ENCODE measurements around the gene PECR. TPM values are rescaled to one million over a fixed set of nuclear protein-coding genes. Genes with fewer than 3 reads are reported as not detected.
"Not testable (repeated sequence)": the region's sequence is repeated elsewhere in the genome, so short reads cannot be mapped to it uniquely, and the experiment has no call there.

PECR gene
- total and polyA plus RNA-seq, 4 donors: 10.6 to 25.9 (median 13.4) TPM

DNA sequence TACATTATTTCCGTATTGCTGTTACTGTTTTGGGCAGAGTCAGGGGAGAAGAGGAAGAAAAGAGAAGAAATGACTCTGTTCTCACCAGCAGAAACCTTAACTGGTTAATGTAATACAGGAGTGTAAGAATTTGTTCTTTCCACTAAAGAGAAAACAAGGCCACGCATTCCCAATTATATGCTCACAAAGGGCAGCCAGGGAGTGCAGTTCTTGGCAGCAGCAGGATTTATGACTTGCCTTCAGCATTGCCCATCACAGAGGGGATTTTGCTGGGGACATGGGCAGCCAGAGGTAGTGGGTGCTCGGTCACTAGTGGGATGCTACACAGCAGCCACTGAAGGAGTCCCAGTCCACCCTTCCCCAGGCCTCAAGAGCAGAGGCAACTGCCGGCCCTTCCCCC, 86.7 kb downstream of the PECR start:
- no peak overlapping the region for H3K9ac ChIP-seq (ENCODE audit: insufficient read depth in 1 of 2, low read length in 2 of 2)
- H3K27ac ChIP-seq (ENCODE audit: low read depth in 1 of 2, low read length in 1 of 2): no peak overlapping the region
- H3K4me3 ChIP-seq: no peak overlapping the region
- TF ChIP-seq, protein P1, sequence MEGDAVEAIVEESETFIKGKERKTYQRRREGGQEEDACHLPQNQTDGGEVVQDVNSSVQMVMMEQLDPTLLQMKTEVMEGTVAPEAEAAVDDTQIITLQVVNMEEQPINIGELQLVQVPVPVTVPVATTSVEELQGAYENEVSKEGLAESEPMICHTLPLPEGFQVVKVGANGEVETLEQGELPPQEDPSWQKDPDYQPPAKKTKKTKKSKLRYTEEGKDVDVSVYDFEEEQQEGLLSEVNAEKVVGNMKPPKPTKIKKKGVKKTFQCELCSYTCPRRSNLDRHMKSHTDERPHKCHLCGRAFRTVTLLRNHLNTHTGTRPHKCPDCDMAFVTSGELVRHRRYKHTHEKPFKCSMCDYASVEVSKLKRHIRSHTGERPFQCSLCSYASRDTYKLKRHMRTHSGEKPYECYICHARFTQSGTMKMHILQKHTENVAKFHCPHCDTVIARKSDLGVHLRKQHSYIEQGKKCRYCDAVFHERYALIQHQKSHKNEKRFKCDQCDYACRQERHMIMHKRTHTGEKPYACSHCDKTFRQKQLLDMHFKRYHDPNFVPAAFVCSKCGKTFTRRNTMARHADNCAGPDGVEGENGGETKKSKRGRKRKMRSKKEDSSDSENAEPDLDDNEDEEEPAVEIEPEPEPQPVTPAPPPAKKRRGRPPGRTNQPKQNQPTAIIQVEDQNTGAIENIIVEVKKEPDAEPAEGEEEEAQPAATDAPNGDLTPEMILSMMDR (IDR thresholded peaks at IDR 0.05; ENCODE audit: control extremely low read depth, extremely low read depth): no peak
- H3K36me3 ChIP-seq (ENCODE audit: control insufficient read depth in 4 of 4, insufficient read depth in 4 of 4, low read length in 4 of 4): peaks cover 0 to 4% (median 2%) of the 10 kb centered on the region in 4 donors
- no peak for DNase-seq
- WGBS, 2 donors: 82 to 94% methylated on average over 4 of the region's 4 CpGs
- H3K27me3 ChIP-seq (ENCODE audit: control insufficient read depth in 3 of 3, insufficient read depth in 3 of 3, low read length in 2 of 3): no peaks in the 10 kb centered on the region
- no peaks in the 10 kb centered on the region for H3K4me1 ChIP-seq (ENCODE audit: control insufficient read depth in 5 of 5, insufficient read depth in 5 of 5, low read length in 5 of 5)
- ATAC-seq (ENCODE audit: insufficient read depth, low FRiP score): no peak
- no peaks in the 10 kb centered on the region for H3K9me3 ChIP-seq (ENCODE audit: control insufficient read depth in 4 of 4, insufficient read depth in 3 of 4, low read length in 3 of 4)

DNA sequence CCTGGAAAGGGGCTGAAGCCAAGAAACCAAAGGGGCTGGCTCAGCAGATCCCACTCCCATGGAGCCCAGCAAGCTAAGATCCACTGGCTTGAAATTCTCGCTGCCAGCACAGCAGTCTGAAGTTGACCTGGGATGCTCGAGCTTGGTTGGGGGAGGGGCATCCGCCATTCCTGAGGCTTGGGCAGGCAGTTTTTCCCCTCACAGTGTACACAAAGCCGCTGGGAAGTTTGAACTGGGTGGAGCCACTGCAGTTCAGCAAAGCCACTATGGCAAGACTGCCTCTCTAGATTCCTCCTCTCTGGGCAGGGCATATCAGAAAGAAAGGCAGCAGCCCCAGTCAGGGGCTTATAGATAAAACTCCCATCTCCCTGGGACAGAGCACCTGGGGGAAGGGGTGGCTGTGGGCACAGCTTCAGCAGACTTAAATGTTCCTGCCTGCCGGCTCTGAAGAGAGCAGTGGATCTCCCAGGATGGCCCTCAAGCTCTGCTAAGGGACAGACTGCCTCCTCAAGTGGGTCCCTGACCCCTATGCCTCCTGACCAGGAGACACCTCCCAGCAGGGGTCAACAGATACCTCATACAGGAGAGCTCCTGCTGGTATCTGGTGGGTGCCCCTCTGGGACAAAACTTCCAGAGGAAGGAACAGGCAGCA, 92.9 kb downstream of the PECR start:
- not testable (repeated sequence) for H3K4me1 ChIP-seq (ENCODE audit: control insufficient read depth in 5 of 5, insufficient read depth in 5 of 5, low read length in 5 of 5); DNase-seq; H3K9ac ChIP-seq (ENCODE audit: insufficient read depth in 1 of 2, low read length in 2 of 2); H3K4me3 ChIP-seq; ATAC-seq (ENCODE audit: insufficient read depth, low FRiP score); H3K27ac ChIP-seq (ENCODE audit: low read depth in 1 of 2, low read length in 1 of 2); H3K9me3 ChIP-seq (ENCODE audit: control insufficient read depth in 4 of 4, insufficient read depth in 3 of 4, low read length in 3 of 4); H3K27me3 ChIP-seq (ENCODE audit: control insufficient read depth in 3 of 3, insufficient read depth in 3 of 3, low read length in 2 of 3); H3K36me3 ChIP-seq (ENCODE audit: control insufficient read depth in 4 of 4, insufficient read depth in 4 of 4, low read length in 4 of 4)
- 78 to 92% methylated on average over 5 of the region's 5 CpGs for WGBS, 2 donors

Other genes with a start within 250 kb of the PECR start
- gene MREG, start 68.3 kb downstream of the PECR start, total RNA-seq: 10 to 100 TPM; 16.4 to 30.2 TPM
- gene MREG, start 68.3 kb downstream of the PECR start, polyA plus RNA-seq: 1 to 10 TPM; 6.9 to 7.7 TPM
- gene TMEM169, start 110 bp upstream of the PECR start, total RNA-seq: under 1 TPM; 0.63 to 0.67 TPM
- gene TMEM169, start 110 bp upstream of the PECR start, polyA plus RNA-seq: under 1 TPM; 0.14 to 0.62 TPM
- gene XRCC5, start 27.5 kb upstream of the PECR start, total RNA-seq: 100 to 1,000 TPM; 171 to 200 TPM
- 100 to 1,000 TPM in 1 of 2 donors, 10 to 100 TPM in 1; 67.3 to 117 TPM for gene XRCC5, start 27.5 kb upstream of the PECR start, polyA plus RNA-seq